ENCODE results near the gene PALLD. TPM values are rescaled to one million over a fixed set of nuclear protein-coding genes. Genes with fewer than 3 reads are reported as not detected.

The PALLD gene
- polyA plus RNA-seq, 1 donor (not counting 4 experiments of a cell fraction or from before 2014, with no cell fraction given), result 136 TPM

- no peaks in the 10 kb centered on the region for H3K9me3 ChIP-seq (ENCODE audit: control insufficient read depth, low read depth, low read length)
- no peak overlapping the region for H2AFZ ChIP-seq (ENCODE audit: control insufficient read depth, low read length)
- H3K4me1 ChIP-seq (ENCODE audit: control insufficient read depth, extremely low read depth, insufficient read depth, low read length), result no peaks in the 10 kb centered on the region
- no peak overlapping the region for H3K27ac ChIP-seq (ENCODE audit: control insufficient read depth, insufficient read depth, low read length)
- no peak overlapping the region for H3K4me3 ChIP-seq (ENCODE audit: control insufficient read depth in 2 of 3, extremely low read depth in 1 of 3, insufficient read depth in 2 of 3, low read depth in 1 of 3, low read length in 3 of 3)
- no peak overlapping the region for H3K4me2 ChIP-seq (ENCODE audit: control insufficient read depth, extremely low read depth, insufficient read depth, low read depth, low read length)
- no peak for TF ChIP-seq EZH2 (IDR thresholded peaks at IDR 0.05; ENCODE audit: low read length)
- no peak for TF ChIP-seq CTCF (optimal IDR thresholded peaks at IDR 0.05 in 1 of 3, IDR thresholded peaks at IDR 0.05 in 1 of 3, conservative IDR thresholded peaks at IDR 0.05 in 1 of 3; ENCODE audit: extremely low read depth in 1 of 3, insufficient read depth in 2 of 3, low read length in 3 of 3)
- no peaks in the 10 kb centered on the region for H3K9me1 ChIP-seq (ENCODE audit: control insufficient read depth, extremely low read depth, insufficient read depth, low read length)
- no peaks in the 10 kb centered on the region for H4K20me1 ChIP-seq (ENCODE audit: control insufficient read depth, extremely low read depth, insufficient read depth, low read length)
- dilution Hi-C loops (cut with MboI; ENCODE audit: extremely low pct_ligation_motif_present, low sequenced_read_pairs), result no loop called here
- H3K79me2 ChIP-seq (ENCODE audit: control insufficient read depth, insufficient read depth, low read length), result no peaks in the 10 kb centered on the region
- FAIRE-seq (no peak), DNase-seq (ENCODE audit: low read depth, low spot score) (no peak)
- no peak overlapping the region for H3K9ac ChIP-seq (ENCODE audit: control insufficient read depth, extremely low read depth, insufficient read depth, low read length)
- no peaks in the 10 kb centered on the region for H3K36me3 ChIP-seq (ENCODE audit: control insufficient read depth in 2 of 2, extremely low read depth in 1 of 2, insufficient read depth in 2 of 2, low read length in 2 of 2)
- H3K27me3 ChIP-seq (ENCODE audit: control insufficient read depth, extremely low read depth, insufficient read depth, low read length), result no peaks in the 10 kb centered on the region
Measured at GRCh38 chr4:168705121-168705520, 208.3 kb downstream of the PALLD start.

GRCh38 chr4:168707205-168707604 is 210.4 kb downstream of the PALLD start:
- no peaks in the 10 kb centered on the region for H3K79me2 ChIP-seq (ENCODE audit: control insufficient read depth, insufficient read depth, low read length)
- no peak overlapping the region for H3K9ac ChIP-seq (ENCODE audit: control insufficient read depth, extremely low read depth, insufficient read depth, low read length)
- H4K20me1 ChIP-seq (ENCODE audit: control insufficient read depth, extremely low read depth, insufficient read depth, low read length), result no peaks in the 10 kb centered on the region
- dilution Hi-C loops (cut with MboI; ENCODE audit: extremely low pct_ligation_motif_present, low sequenced_read_pairs), result no loop called here
- H2AFZ ChIP-seq (ENCODE audit: control insufficient read depth, low read length), result no peak overlapping the region
- no peak for FAIRE-seq
- H3K4me3 ChIP-seq (ENCODE audit: control insufficient read depth in 2 of 3, extremely low read depth in 1 of 3, insufficient read depth in 2 of 3, low read depth in 1 of 3, low read length in 3 of 3), result no peak overlapping the region
- H3K9me3 ChIP-seq (ENCODE audit: control insufficient read depth, low read depth, low read length), result no peaks in the 10 kb centered on the region
- no peak for TF ChIP-seq CTCF (optimal IDR thresholded peaks at IDR 0.05 in 1 of 3, IDR thresholded peaks at IDR 0.05 in 1 of 3, conservative IDR thresholded peaks at IDR 0.05 in 1 of 3; ENCODE audit: extremely low read depth in 1 of 3, insufficient read depth in 2 of 3, low read length in 3 of 3)
- no peak for TF ChIP-seq EZH2 (IDR thresholded peaks at IDR 0.05; ENCODE audit: low read length)
- H3K27me3 ChIP-seq (ENCODE audit: control insufficient read depth, extremely low read depth, insufficient read depth, low read length), result no peaks in the 10 kb centered on the region
- no peak overlapping the region for H3K4me2 ChIP-seq (ENCODE audit: control insufficient read depth, extremely low read depth, insufficient read depth, low read depth, low read length)
- H3K36me3 ChIP-seq (ENCODE audit: control insufficient read depth in 2 of 2, extremely low read depth in 1 of 2, insufficient read depth in 2 of 2, low read length in 2 of 2), result no peaks in the 10 kb centered on the region
- H3K4me1 ChIP-seq (ENCODE audit: control insufficient read depth, extremely low read depth, insufficient read depth, low read length), result no peaks in the 10 kb centered on the region
- H3K27ac ChIP-seq (ENCODE audit: control insufficient read depth, insufficient read depth, low read length), result no peak overlapping the region
- no peaks in the 10 kb centered on the region for H3K9me1 ChIP-seq (ENCODE audit: control insufficient read depth, extremely low read depth, insufficient read depth, low read length)
- DNase-seq (ENCODE audit: low read depth, low spot score), result no peak

All from keratinocyte (primary cell).